HG02642 (cell line): ENCODE data around the gene IGFBP7.
"Not testable (repeated sequence)": the region's sequence is repeated elsewhere in the genome, so short reads cannot be mapped to it uniquely, and the experiment has no call there.

Experiments
- ATAC-seq: cut with Tn5 transposase; IDR thresholded peaks from one replicate; pipeline ENCODE4 v1.9.1; 2021; ENCODE audit warnings: mild to moderate bottlenecking; ENCODE audit not compliant: unreplicated experiment, poor library complexity

The IGFBP7 gene

GRCh38 chr4:57077550-57078343 is 32.4 kb downstream of the IGFBP7 start:
- ATAC-seq: no peak

DNA sequence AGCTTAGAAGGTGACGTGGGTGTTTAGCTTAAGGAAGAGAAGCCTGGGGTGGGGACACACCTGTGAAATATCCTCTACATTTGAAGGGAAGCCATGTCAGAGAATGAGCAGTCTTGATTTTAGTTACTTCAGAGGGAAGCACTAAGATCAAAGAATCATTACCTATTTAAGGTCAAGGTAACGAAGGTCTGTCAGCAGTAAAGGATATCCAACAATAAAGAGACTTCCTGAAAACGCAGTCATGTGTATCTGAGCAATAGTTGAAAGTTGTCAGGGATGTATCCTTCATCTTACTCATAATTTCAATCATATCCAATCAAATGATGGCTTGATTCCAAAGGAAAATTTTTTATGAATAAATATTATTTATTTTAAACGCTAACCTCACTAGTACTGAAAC is 33.5 kb downstream of the IGFBP7 start:
- ATAC-seq: no peak

GRCh38 chr4:57075367-57075766 is 34.8 kb downstream of the IGFBP7 start:
- ATAC-seq: no peak

DNA sequence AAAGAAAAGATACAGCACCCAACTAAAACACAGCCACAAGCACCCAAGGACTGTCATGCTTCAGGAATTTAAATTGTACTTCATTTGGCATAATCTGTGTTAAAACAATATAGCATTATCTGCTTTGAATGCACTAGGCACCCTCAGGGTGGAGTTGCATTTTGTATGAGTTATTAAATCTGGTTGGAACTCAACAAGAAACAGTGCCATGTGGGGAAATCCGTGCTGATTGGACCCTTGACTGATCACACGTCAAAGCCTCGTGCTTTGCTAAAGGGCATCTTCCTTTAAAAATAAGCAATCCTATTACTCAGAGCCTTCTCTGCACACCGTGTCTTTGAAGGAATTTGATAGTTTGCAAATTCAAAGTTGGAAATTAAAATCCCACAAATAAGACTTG is 35.4 kb downstream of the IGFBP7 start:
- no peak for ATAC-seq

DNA sequence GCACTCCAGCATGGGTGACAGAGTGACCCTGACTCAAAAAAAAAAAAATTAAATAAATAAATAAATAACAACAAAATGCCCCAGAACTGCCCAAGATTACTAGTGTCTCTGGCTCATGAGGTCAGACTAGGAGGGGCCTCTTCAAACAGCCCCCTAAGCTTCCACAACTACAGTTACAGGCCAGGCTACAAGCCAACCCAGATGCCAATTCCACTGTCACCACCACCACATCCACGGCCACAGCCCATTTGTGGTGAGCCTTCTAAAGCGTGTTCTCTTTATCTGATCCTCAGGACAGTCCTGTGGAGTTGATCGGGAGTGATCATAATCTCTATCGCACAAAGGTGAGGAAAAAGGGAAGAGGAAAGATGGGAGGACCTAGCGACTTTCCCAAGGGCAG is 36.6 kb downstream of the IGFBP7 start:
- ATAC-seq: no peak

DNA sequence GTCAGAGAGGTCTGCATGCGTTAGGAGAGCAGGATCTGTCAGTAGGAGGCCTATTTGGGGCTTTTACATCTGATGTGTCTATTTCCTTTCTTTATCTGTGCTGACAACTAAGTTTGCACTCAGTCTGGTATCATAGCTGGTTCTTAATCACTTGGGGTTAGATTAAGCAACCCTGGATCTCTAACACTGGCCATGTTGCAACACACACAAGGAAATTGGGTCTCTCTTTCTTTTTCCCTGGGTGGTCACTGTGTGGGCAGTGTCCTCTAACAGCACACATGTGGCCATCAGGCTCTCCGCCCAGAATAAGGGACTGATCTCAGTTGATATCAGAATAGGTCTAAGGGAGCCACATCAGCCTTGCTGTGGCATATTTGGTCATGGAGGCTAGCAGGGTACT is 38.9 kb downstream of the IGFBP7 start:
- no peak for ATAC-seq

DNA sequence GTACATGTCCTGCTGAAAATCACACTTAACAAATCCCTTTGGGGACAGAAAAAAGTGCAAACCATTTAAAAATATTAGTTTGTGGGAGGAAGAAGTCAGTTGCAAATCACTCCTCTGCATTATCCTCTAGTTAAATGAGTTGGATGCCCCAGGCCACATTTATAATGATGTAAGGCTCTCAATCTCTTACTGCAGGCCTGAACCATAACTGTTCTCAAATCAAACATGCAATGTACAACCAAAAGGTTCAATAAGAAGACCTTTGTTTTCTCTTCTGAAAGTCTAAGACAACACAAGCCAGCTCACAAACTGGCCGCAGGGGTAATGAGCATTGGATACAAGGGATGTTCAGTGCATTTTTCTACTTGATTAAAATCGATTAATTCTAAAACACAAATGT is 39.7 kb downstream of the IGFBP7 start:
- ATAC-seq: no peak

GRCh38 chr4:57068237-57068981 is 41.8 kb downstream of the IGFBP7 start:
- no peak for ATAC-seq

DNA sequence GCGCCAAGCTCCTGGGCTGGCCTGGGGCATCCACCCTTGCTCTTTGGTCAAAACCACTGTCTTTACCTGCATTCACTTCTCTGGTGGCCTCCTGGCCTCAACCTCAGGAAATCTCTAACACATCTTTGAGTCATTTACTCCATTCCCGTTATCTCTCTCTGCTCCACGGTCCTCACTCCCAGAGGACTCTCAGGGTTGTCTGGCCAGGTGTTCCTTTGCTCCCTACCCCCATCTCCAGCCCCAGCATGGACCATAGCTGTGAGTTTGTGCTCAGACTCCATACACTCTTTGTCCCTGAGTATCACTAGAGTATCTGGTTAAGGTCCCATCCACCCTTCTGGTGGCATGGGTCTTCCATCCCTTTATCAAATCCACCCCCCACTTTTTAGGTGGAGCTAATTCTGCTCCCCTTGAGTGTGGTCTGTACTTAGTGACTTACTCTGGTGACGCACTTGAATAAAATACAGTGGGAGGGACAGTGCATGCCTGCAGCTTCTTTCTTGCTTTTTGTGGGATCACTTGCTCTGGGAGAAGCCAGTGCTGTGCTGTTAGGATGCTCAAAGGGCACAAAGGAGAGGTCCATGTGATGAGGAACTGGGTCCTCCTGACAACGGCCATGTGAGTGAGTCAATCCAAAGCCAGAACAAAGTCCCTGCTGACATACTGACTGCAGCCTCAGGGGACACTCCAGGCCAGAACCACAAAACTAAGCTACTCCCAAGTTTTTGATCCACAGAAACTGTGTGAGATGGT is 44.3 kb downstream of the IGFBP7 start:
- ATAC-seq: no peak

DNA sequence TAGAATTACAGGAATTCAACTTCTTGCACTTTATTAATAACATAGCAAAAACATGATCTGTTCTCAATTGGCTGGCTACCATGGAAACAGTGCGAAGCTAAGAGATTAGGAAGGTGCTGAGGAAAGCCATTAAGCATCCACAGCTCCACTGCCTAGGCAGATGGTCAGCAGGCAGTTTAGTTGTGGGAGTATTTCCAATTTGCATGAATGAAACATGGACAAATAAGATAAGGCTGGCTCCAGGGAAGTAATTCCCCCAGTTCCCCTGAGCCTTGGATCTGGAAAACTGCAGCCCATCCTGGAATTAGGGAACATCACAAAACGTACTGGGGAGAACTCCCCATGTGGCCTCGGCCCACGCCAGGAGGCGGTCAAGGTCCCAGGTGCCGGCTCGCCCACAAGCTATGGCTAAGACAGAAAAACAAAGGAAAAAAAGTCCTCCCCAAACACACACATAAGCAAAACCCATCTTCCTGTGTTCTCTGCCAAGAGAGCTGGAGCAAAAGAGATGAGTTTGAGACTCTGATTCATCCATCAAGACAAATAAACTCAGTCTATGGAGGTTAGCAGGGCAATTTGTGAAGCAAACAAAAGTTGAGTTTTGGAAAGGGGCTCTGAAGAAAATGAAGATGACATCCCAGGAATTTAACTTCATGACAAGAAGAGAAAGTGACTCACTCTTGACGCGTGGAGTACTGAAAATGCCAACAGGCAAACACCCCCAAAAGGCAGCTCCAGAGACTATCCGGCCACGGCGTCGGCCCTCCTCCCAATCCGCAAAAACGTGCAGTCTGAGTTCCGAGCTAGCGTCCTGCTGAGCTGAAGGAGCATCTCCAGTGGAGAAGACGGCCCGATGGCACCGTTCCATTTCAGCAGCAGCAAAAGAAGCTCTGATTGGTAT is 45.1 kb downstream of the IGFBP7 start:
- ATAC-seq: no peak

DNA sequence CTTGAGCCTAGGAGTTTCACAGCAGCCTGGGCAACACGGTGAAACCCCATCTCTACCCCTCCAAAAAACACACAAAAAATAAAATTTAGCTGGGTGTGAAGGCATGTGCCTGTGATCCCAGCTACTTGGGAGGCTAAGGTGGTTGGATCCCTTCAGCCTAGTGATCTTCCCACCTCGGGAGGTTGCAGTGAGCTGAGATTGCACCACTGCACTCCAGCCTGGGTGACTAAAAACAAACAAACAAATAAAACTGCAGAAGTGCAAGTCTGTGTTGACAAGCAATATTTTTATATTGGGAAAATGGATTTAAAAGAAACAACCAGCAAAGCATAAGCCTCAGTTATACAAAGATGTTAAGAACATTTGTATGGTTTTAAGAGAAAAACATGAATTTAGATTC is 46.1 kb downstream of the IGFBP7 start:
- no peak for ATAC-seq

GRCh38 chr4:57063518-57063917 is 46.7 kb downstream of the IGFBP7 start:
- no peak for ATAC-seq

- ATAC-seq: no peak
Observed at GRCh38 chr4:57061395-57061794, 48.8 kb downstream of the IGFBP7 start.

DNA sequence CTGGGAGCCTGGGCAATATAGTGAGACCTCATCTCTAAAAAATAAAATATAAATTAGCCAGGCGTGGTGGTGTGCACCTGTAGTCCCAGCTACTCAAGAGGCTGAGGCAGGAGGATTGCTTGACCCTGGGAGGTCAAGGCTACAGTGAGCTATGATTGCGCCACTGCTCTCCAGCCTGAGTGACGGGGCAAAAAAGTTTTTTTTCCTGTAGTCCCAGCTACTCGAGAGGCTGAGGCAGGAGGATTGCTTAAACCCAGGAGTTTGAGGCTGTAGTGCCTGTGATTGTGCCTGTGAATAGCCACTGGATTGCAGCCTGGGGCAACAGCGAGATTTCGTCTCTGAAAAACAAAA is 49.5 kb downstream of the IGFBP7 start:
- ATAC-seq: not testable (repeated sequence)

DNA sequence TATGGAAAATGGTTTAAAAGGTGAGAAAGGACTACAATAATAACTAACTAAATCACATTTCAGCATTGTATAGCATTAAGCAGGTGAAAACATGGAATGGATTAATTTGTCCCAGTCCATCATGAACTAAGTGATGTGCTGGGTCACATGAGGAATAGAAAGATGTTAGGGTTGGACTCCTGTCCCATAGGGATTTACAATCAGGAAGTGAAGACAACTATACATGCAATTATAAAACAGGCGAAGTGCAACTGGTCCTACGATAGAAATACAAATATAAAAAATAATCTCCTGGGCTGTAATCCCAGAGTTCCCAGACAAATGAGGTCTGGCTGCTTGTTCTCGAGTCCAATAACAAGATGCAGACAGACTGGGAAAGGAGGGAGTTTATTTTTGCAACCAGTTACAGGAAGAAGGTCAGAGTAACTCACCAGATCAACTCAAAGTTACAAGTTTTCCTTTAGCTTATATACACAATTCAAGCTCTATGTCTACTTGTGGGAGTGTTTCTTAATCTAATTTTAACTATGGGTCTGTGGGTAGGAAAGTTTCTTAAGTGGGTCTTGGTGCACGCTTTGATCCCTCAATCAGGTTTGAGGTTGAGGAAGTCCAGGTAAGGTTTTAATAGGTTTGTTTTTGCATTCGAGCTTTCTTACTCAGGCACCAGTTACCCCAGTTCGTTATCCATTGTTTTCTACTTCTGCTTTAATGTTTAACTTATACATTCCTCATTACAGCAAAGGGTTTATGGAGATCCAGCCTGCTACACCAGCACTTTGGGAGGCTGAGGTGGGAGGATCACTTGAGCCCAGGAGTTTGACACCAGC is 50.1 kb downstream of the IGFBP7 start:
- no peak for ATAC-seq

GRCh38 chr4:57055886-57056285 is 54.3 kb downstream of the IGFBP7 start:
- no peak for ATAC-seq

GRCh38 chr4:57053508-57053907 is 56.7 kb downstream of the IGFBP7 start:
- ATAC-seq: no peak

DNA sequence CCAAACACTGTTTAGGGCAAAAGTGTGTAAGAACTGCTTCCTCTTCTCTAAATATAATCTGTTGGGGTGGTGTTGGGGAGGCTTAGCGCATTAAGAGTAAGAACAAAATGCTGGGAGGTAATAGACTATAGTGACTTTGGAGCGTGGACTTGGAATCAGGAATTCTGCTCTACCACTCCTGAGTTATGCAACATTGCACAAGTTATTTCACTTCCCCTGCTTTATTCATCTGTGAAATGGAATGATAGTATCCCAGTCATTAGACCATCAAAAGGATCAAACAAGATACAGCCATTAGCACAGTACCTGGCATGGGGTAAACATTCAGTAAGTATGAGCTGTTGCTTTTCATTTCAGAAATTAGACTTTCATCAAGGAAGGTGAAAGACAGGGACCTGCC is 58.7 kb downstream of the IGFBP7 start:
- ATAC-seq: no peak

DNA sequence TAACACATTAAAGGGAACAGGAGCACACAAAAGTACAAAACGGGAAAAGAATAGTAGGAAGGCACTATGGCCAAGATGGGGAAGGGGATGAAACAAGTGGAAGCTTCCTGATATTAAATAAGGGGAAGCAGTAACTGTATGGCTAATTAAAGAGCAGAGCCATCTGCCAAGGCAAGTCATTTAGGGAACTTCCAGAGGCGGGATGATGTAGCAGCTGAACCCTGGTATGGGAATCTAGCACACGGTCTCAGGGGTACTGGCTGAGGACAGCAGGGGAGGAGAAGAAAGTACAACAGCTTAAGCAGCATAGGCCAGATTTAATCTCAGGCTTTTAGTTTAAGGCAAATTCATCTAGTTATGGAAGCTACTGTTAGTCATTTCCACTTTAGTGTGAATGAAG is 59.1 kb downstream of the IGFBP7 start:
- no peak for ATAC-seq
